GM18519 (cell line): ENCODE data around the gene MED9.
"Not testable (repeated sequence)": the region's sequence is repeated elsewhere in the genome, so short reads cannot be mapped to it uniquely, and the experiment has no call there.

Experiments
- ATAC-seq: cut with Tn5 transposase; IDR thresholded peaks from one replicate; pipeline ENCODE4 v1.9.1; 2021; ENCODE audit warnings: mild to moderate bottlenecking, moderate library complexity; ENCODE audit not compliant: unreplicated experiment, low FRiP score

The MED9 gene

DNA sequence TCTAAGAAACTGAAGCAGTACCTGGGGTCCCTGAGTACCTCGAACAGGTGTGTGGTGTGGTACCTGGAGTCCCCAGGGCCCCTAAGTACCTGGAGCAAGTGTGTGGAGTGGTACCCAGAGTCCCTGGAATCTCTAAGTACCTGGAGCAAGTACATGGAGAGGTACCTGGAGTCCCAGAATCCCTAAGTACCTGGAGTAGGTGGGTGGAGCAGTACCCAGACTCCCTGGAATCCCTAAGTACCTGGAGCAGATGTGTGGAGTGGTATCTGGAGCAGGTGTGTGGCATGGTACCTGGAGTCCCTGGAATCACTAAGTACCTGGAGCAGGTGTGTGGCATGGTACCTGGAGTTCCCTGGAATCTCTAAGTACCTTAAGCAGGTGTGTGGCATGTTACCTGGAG is 22.5 kb upstream of the MED9 start:
- ATAC-seq, result no peak

DNA sequence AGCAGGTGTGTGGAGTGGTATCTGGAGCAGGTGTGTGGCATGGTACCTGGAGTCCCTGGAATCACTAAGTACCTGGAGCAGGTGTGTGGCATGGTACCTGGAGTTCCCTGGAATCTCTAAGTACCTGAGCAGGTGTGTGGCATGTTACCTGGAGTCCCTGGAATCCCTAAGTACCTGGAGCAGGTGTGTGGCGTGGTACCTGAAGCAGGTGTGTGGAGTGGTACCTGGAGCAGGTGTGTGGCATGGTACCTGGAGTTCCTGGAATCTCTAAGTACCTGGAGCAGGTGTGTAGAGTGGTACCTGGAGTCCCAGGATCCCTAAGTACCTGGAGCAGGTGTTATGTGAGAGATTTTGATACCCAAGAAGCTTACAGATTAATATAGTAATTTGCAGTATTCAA is 22.1 kb upstream of the MED9 start:
- not testable (repeated sequence) for ATAC-seq

DNA sequence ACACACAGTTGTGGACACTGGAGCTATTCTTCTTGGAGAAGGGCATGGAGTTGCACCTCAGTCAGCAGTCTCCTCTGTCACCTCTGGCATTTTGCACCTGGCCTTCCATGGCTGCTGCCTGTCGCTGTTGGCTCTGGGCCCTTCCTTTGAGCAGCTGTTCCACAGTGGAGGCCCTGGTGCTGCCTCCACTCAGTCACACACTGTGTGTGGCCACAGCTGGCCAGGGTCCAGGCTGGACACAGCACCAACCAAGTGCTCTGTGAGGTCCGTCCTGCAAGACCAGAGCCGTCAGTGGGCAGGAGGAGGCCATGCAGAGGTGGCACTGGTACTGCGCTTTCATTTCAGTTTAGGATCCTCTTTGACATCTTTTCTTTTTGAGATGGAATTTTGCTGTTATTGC is 21.6 kb upstream of the MED9 start:
- no peak for ATAC-seq

DNA sequence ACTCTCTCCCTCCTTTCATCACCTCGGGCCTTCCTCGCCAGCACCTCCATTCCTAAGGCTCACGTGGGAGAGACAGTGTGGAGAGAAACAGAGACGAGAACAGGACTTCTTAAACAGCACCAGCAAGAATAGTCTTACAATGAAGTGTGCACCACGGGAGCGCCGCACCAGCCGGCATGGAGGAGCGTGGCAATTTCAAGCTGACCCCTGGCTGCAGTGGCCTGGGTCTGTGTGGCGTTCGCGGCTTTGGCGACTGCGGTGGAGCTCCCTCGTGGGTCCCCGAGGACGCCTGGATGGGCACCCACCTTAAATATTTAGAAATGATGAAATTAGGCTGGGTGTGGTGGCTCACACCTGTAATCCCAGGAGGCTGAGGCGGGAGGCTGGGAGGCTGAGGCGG is 20.5 kb upstream of the MED9 start:
- ATAC-seq, result no peak

DNA sequence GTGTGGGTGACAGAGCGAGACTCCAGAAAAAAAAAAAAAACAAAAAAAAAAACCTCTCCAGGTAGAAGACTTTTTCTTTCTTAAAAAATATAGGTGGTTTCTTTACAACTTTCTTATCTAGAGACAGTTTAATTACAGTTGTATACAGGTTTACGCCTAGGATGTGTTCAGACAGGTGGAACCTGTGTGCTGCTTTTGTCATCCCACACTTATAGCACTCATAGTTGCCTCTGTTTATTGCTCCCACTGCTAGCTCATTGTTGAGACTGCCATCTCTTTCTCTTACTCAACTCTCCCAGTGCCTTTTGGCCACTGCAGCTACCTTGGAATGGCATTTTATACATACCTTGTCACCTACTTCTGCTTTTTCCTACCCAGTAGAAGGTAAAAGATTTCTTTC is 19.1 kb upstream of the MED9 start:
- no peak for ATAC-seq

DNA sequence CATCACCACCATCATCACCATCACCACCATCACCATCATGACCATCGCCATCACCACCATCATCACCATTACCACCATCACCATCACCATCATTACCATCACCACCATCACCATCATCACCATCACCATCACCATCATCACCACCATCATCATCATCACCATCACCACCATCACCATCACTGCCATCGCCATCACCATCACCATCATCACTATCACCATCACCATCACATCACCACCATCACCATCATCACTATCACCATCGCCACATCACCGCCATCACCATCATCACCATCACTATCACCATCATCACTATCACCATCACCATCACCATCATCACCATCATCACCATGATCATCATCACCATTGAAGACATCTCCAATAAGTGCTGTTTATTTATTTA is 16.8 kb upstream of the MED9 start:
- no peak for ATAC-seq

DNA sequence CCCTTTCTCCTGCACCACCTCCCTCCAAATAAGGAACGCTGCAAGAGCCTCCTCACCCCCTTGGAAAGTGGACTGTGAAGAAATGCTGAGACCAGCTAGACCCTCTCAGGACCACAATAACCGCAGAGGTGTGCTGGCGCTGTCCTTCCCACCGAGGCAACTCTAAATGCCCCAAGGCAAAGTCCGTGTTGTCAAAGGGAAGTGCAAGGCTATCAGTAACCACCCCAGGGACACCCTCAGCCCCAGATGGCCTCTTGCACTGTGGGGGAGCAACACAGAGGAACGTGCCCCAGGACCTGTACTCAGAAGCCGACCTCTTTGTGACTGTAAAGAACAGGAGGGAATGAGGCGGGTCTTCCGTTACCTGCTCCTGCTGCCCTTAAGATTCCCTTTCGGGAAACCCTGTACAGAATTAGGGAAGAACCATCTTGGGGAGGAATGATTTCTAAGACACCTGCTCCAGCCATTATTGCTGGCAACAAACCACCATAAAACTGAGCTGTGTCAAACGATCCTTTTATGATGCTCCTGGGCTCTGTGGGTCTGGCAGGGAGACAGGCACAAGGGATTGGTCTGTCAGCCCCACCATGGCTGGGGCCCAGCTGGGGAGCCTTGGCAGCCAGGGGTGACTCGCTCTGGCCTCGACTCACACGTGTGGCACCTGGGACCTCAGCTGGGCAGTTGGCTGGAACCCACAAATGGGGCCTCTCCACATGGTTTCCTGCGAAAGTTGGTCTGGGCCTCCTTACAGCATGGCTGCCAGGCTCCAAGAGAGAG is 14.6 kb upstream of the MED9 start:
- no peak for ATAC-seq

DNA sequence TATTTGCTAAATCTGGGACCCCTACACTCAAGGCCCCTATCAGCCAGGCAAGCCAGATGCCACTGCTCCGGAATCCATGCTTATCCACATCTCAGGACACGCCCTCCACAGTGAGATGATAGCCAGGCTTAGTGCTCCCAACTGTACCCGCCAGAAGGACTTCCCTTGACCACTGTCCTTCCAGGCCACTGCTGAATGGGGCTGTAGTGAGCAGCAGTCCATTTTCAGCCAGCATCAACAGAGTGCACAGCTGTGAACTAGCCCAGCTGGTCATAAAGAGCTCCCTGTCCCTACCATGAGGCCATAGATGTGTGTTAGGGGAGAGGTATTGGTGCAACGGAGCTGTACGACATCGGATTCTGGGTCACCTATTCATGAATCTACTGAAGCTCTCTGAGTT is 13.0 kb upstream of the MED9 start:
- no peak for ATAC-seq

DNA sequence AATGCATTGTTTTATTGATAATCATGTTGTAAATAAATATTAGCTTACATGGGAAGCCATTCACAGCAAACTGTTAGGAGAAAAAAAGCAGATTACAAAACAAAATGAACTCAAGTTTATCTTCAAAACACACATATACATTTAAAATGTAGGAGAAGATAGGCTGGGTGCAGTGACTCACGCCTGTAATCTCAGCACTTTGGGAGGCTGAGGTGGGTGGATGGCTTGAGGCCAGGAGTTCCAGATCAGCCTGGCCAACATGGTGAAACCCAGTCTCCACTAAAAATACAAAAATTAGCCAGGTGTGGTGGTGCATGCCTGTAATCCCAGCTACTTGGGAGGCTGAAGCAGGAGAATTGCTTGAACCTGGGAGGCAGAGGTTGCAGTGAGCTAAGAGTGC is 10.9 kb upstream of the MED9 start:
- not testable (repeated sequence) for ATAC-seq

DNA sequence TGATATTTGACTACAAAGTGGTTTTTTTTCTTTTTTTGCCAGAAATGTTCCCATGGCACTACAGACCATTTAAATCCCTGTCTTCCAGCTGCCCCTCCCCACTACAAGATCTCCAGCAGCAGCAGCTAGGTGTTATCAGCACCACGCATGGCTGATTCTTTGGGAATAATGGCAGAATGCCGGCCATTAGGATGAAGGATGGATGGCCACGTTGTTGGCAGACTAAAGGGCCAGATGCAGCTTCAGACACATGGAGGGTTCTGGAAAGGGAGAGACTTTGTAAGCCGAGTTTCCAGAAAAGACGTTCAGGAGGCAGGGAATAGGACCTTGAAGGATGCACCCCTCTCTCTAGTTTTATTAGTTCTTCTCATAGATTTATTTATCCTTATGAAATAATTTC is 10.3 kb upstream of the MED9 start:
- no peak for ATAC-seq

DNA sequence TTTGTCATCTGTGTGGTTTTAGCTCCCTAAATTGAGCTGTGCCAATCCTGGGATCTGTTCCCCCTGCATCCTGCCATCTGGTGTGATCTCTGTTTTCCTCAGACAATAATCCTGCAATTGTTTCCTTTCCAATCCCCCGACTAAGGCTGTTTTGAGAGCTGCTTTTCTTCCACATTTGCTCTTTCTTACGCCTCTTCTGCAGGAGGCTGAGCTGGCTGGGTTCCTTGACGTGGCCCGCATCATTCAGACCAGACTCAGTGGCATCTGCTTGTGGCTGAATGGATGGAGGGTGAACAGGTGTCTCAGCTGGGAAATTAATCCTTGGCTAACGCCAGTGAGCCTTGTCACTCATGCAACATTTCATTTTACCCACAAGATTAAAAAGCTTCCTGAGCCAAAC is 9.8 kb upstream of the MED9 start:
- ATAC-seq, result no peak

DNA sequence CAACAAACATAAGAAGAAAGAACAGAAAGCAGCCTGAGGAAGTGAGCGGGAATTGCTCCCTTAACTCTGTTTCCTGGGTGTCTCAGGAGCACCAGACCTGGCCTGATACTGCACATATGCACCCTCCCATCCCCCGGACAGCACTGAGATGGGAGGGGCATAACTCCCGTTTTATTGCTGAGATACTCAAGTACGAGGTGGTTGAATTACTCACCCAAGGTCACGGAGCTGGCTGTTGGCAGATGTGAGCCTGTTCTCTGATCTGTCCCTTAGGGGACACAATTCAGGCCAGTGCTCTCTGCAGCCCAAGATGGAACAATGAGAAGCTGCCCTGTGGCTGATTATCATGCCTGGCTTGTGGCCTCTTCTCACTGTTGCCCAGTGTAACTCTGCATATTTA is 9.1 kb upstream of the MED9 start:
- ATAC-seq, result no peak

DNA sequence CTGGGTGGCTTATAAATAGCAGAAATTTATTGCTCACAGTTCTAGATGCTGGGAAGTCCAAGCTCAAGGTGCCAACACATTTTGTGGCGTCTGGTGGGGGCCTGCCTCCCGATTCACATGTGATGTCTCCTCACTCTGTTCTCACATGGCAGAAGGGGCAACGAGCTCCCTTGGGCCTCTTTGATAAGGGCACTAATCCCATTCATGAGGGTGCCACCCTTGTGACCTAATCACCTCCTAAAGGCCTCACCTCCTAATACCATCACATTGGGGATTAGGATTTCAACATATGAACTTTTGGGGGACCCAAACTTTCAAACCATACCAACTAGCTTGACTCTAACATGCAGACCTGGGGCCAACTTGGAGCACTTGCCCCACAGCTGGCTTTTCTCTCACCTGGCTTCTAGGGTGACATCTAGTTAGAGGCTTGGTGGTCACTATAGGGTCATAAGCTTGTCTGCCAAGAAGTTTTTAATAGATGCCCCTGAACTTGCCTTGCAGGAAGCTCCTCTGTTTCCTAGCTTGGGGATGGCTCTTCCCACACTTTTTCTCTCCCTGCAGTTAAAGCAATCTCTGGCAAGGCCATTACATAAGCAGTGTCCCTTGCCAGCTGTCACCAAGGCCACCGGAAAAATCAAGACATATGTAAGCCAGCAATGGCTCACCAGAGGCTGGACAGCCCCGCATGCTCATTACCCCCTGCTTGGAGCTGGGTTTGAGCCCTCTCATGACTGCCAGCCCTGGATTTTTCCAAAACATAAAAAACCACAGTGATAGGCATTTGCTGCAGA is 8.4 kb upstream of the MED9 start:
- no peak for ATAC-seq

DNA sequence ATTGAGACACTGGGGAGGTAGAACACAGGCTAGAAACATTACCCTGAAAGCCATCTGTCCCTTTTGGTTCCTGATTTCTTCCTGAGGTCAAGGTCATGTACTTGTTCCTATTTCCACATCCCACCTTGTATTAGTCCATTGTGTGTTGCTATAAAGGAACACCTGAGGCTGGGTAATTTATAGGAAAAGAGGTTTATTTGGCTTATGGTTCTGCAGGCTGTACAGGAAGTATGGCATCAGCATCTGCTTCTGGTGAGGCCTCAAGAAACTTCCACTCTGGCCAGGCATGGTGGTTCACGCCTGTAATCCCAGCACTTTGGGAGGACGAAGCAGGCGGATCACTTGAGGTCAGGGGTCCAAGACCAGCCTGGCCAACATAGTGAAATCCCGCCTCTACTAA is 7.4 kb upstream of the MED9 start:
- no peak for ATAC-seq

DNA sequence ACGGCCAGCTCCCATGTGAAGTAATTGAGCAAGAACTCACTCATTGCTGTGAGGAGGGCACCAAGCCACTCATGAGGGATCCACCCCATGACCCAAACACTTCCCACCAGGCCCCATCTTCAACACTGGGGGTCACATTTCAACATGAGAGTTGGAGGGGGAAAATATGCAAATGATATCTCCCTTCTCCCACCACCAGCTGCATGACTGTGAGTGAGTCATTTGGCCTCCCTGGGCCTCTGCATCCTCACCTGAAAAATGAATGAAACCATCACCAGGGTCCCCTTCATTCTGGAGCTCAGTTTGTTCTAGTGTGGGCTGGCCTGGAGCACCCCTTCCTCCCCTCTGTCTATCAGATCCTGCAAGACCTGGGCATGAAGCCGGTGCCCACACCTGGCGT is 6.8 kb upstream of the MED9 start:
- no peak for ATAC-seq

DNA sequence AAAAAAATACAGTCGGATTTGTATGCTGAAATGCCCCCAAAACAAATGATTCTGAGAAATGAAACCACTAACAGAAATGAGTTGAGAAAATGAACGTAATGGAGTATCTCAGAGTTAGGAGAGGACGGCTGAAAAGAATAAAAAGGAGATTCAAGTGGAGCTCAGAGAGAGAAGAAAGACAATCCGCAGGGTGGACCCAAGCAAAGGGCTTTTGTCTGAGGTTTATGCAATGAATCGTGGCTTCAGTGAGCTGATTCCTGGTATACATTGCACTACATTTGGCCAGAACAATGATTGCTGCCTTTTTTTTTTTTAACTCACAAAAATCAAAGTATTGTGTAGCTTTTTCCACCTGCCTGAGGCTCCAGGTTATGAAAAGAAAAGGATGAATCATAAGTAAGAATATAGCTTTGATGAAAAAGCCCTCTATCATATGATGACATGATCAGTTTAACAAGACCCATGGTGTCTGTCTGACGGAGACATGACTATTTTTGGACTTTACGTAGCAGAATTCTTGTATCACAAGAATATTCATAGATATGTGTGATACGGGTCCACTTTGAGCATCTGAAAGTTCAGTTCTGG is 4.4 kb upstream of the MED9 start:
- no peak for ATAC-seq

DNA sequence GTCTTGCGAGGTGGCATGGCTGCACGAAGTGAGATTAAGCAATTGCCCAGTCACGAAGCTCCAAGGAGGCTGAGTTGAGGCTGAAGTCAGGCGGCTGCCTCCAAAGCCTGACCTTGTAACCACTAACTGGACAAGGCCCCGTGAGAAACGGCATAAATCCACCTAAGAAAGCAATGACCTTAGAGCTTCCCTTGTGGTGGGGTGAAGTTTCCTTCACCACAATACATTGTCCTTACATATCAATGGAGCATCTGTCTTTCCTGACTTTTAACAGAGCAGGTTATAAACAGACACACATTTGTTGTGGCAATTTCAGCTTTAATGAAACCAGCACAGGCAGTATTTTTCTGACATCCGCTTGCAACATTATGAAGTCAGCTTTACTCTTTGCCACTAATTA is 2.5 kb upstream of the MED9 start:
- no peak for ATAC-seq

DNA sequence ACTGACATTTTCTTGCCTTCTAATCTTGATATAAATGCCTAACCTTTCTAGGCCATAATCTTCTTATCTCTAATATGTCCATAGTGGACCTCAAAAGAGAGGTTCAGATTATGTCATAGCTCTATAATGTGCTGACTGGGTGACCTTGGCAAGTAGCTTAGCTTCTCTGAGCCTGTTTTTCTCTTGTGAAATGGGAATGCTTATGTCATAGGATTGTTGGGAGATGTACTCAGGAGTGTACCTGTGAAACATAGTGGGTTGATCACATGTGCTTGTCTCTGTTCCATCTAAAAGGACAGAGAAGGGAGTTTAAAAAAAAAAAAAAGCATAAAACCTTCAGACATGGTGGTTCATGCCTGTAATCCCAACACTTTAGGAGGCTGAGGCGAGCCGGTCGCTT is 2.4 kb downstream of the MED9 start:
- no peak for ATAC-seq

DNA sequence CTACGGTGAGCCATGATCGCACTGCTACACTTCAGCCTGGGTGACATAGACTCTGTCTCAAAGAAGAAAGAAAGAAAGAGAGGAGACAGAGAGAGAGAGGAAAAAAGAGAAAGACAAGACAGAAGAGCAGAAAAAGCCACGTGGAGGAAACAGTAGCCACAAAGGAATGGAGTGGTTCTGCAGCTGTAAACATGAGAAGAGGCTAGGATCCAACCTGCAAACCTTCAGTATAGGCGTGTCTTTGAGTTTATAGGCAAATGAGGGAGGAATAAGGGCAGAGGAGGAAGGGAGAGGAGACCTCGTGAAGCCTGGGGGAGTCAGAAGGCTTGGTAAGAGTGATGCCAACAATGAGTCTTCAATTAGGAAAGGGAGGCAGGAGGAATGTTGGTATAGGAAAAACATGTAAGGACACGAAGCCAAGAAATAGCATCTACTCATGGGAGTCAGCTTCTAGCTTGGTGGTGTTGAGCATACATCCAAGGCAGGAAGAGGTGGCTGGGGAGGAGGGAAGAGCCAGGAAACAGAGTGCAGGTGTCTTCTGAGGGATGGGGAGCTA is 3.9 kb downstream of the MED9 start:
- no peak for ATAC-seq

DNA sequence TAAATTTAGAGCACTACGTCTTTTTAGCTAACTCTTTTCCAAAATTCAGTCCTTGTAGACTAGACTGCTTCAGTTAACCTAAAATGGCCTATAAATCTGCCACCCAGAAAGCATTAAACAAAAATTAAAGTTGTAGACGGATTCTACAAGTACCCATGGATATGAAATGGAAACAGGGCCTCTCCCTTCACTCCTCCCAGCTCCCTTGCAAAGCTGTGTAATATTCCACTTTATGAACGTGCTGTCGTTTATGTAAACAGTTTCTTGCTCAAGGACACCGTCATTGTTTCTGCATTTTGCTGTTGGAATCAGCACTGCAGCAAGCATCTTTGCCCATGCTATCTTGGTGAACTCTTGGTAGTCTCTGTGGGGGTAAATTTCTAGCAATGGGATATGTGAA is 5.1 kb downstream of the MED9 start:
- no peak for ATAC-seq

DNA sequence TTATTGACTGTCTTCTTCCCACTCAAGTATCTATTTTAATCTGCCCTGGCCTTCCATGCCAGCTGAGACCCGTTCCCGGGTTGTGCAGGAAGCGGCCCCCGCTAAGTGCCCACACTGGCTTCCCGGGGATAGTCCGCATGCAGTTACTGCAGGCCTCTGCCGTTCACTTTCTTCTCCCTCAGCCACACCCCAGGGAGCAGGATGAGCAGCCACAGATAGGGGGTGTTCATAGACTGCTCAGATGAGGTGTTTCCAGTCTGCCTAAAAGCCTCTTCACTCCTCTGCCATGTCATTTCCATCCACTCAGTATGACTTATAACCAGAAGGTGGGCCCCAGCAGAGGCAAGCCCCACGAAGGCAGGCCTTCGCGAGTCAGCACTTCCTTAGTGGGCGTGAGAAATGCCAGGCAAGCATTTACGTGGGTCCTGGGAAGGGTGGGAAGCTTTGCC is 7.7 kb downstream of the MED9 start:
- ATAC-seq, result no peak
